OCI-LY1 (cell line): ENCODE data around the gene ALG9.
"Not testable (repeated sequence)": the region's sequence is repeated elsewhere in the genome, so short reads cannot be mapped to it uniquely, and the experiment has no call there.

Experiments
- H2AFZ ChIP-seq: fragments of 200-600 bp; sonication (generic), shearing (Covaris generic); 2 replicates; pipeline ENCODE4 v1.6.0; 2014; ENCODE audit warnings: antibody characterized with exemption, mild to moderate bottlenecking, low read length
- H3F3A ChIP-seq: fragments of 200-600 bp; sonication (generic), shearing (Covaris generic); 2 replicates; pipeline ENCODE4 v1.6.0; 2014; ENCODE audit warnings: mild to moderate bottlenecking, antibody characterized with exemption, low read length, moderate library complexity; ENCODE audit not compliant: insufficient read depth
- H3K27ac ChIP-seq: fragments of 200-600 bp; sonication (generic); 2 replicates; pipeline ENCODE4 v1.5.1; 2014; ENCODE audit warnings: low read length, mixed run types, mild to moderate bottlenecking, low read depth; ENCODE audit not compliant: poor library complexity, severe bottlenecking
- H3K27me3 ChIP-seq: fragments of 200-600 bp; sonication (generic); 2 replicates; pipeline ENCODE4 v1.6.0; 2014; ENCODE audit warnings: antibody characterized with exemption, mild to moderate bottlenecking, low read length, moderate library complexity; ENCODE audit not compliant: insufficient read depth
- H3K36me3 ChIP-seq: fragments of 200-600 bp; sonication (generic); 2 replicates; pipeline ENCODE4 v1.6.1; 2014; ENCODE audit warnings: mild to moderate bottlenecking, antibody characterized with exemption, low read length, moderate library complexity, mixed read lengths; ENCODE audit not compliant: insufficient read depth
- H3K4me1 ChIP-seq: fragments of 200-600 bp; sonication (generic); 2 replicates; pipeline ENCODE4 v1.5.1; 2014; ENCODE audit warnings: mild to moderate bottlenecking, low read length, moderate library complexity; ENCODE audit not compliant: insufficient read depth, severe bottlenecking
- H3K4me2 ChIP-seq: fragments of 200-600 bp; sonication (generic), shearing (Covaris generic); 2 replicates; pipeline ENCODE4 v1.6.1; 2014; ENCODE audit warnings: low read length
- H3K4me3 ChIP-seq: fragments of 200-600 bp; sonication (generic); 2 replicates; pipeline ENCODE4 v1.5.1; 2014; ENCODE audit warnings: low read length, low read depth, mild to moderate bottlenecking, mixed read lengths; ENCODE audit not compliant: poor library complexity, severe bottlenecking
- H3K79me2 ChIP-seq: fragments of 200-600 bp; shearing (Covaris generic); 2 replicates; pipeline ENCODE4 v1.6.1; 2016; ENCODE audit warnings: mixed run types, low read length, mixed read lengths; ENCODE audit not compliant: insufficient read depth
- H3K9ac ChIP-seq: fragments of 200-600 bp; sonication (generic), shearing (Covaris generic); 2 replicates; pipeline ENCODE4 v1.6.1; 2014; ENCODE audit warnings: mild to moderate bottlenecking, low read length, mixed read lengths
- H3K9me2 ChIP-seq: fragments of 200-600 bp; sonication (generic), shearing (Covaris generic); 2 replicates; pipeline ENCODE4 v1.6.1; 2014; ENCODE audit warnings: low read depth, mild to moderate bottlenecking, low read length, mixed read lengths
- H3K9me3 ChIP-seq: fragments of 200-600 bp; shearing (Covaris generic); 2 replicates; pipeline ENCODE4 v1.6.1; 2014; ENCODE audit warnings: low read length, mixed read lengths
- H4K20me1 ChIP-seq: fragments of 200-600 bp; sonication (generic), shearing (Covaris generic); 2 replicates; pipeline ENCODE4 v1.6.0; 2016; ENCODE audit warnings: mild to moderate bottlenecking, low read length; ENCODE audit not compliant: insufficient read depth
- EZH2 ChIP-seq: fragments of 200-600 bp; sonication (generic), shearing (Covaris generic); IDR thresholded peaks from 2 replicates; pipeline ENCODE4 v1.8.0; 2017; ENCODE audit warnings: borderline replicate concordance, mixed run types, mild to moderate bottlenecking, antibody characterized with exemption, low read length, moderate library complexity, mixed read lengths
- TF ChIP-seq, protein P1 (sequence below): fragments of 200-600 bp; sonication (generic), shearing (Covaris generic); IDR thresholded peaks from 2 replicates; pipeline ENCODE4 v1.5.1; 2017; ENCODE audit warnings: mild to moderate bottlenecking, antibody characterized with exemption, low read length, moderate library complexity, mixed read lengths

The ALG9 gene

DNA sequence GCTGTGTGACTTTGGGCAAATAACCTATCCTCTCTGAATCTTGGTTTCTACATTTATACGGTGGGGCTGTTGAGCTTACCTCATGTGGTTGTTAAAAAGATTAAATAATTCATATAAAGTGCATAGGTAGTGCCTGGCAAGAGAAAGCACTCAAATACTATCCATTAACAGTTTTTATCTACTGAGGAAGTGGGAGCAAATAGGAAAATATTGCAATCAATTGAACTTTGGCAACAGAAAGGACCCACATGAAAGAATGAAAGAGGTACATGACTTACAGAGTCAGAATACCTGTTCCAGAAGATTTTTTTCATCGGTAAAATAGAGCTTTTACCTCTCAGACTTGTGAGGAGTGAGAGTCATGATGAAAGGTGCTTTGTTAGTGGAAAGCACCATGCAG, 98.8 kb downstream of the ALG9 start:
- Histone ChIP-seq H3K4me3 (no peak overlapping the region), H3K4me2 (no peak overlapping the region), H3K27me3 (no peaks in the 10 kb centered on the region), H2AFZ (no peak overlapping the region), H4K20me1 (no peaks in the 10 kb centered on the region), H3K9me3 (no peaks in the 10 kb centered on the region), H3K9ac (no peak overlapping the region), H3K27ac (no peak overlapping the region), H3F3A (no peaks in the 10 kb centered on the region), H3K9me2 (no peaks in the 10 kb centered on the region), H3K4me1 (peaks cover 15% of the 10 kb centered on the region), H3K36me3 (no peaks in the 10 kb centered on the region), H3K79me2 (no peaks in the 10 kb centered on the region)
- no peak for TF ChIP-seq EZH2
- TF ChIP-seq, protein P1, sequence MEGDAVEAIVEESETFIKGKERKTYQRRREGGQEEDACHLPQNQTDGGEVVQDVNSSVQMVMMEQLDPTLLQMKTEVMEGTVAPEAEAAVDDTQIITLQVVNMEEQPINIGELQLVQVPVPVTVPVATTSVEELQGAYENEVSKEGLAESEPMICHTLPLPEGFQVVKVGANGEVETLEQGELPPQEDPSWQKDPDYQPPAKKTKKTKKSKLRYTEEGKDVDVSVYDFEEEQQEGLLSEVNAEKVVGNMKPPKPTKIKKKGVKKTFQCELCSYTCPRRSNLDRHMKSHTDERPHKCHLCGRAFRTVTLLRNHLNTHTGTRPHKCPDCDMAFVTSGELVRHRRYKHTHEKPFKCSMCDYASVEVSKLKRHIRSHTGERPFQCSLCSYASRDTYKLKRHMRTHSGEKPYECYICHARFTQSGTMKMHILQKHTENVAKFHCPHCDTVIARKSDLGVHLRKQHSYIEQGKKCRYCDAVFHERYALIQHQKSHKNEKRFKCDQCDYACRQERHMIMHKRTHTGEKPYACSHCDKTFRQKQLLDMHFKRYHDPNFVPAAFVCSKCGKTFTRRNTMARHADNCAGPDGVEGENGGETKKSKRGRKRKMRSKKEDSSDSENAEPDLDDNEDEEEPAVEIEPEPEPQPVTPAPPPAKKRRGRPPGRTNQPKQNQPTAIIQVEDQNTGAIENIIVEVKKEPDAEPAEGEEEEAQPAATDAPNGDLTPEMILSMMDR: no peak

GRCh38 chr11:111771205-111771604, 100.2 kb downstream of the ALG9 start:
- not testable (repeated sequence) for H3K4me2 ChIP-seq, H3K9ac ChIP-seq, H3K4me3 ChIP-seq, H3K9me2 ChIP-seq, H3K9me3 ChIP-seq, H3K79me2 ChIP-seq, H3K27me3 ChIP-seq, H3F3A ChIP-seq, H2AFZ ChIP-seq, H3K27ac ChIP-seq, H4K20me1 ChIP-seq, H3K36me3 ChIP-seq
- peaks cover 12% of the 10 kb centered on the region for H3K4me1 ChIP-seq

DNA sequence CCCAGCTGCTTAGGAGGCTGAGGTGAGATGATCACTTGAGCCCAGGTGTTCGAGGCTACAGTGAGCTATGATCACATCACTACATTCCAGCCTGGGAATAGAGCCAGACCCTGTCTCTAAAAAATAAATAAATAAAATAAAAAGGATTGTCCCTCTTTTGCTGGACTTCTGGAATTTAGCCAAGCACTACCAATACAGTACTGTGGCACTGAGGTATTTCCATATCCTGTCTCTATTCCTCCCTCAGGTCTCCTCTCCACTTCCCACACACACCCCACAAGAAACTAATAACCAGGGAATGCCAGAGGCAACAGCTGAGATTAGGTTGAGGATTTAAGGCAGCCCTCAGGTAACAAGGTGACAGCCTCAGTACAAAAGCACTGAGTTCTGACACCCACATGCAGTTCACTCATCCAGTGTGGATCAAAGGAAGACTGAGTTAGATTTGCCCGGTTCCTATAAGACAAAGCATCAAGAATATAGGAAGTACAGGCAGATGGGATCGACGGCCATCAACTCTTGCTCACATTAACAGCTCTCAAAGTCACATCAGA, 100.7 kb downstream of the ALG9 start:
- Histone ChIP-seq H3K79me2 (peaks cover under 1% of the 10 kb centered on the region; the same call in 1 of the 2 replicates), H4K20me1 (no peaks in the 10 kb centered on the region), H3K4me3 (no peak overlapping the region), H3K4me2 (no peak overlapping the region), H3F3A (no peaks in the 10 kb centered on the region), H3K9ac (no peak overlapping the region), H3K9me2 (no peaks in the 10 kb centered on the region), H2AFZ (no peak overlapping the region), H3K27ac (no peak overlapping the region), H3K27me3 (no peaks in the 10 kb centered on the region), H3K4me1 (peaks cover 10% of the 10 kb centered on the region), H3K36me3 (no peaks in the 10 kb centered on the region), H3K9me3 (no peaks in the 10 kb centered on the region)
- TF ChIP-seq EZH2: no peak
- TF ChIP-seq, protein P1: no peak

- peak overlapping the region; percentile 14 for H3K27ac ChIP-seq
These were observed 104.6 kb downstream of the ALG9 start for GRCh38 chr11:111766834-111767142.

More at GRCh38 chr11:111766834-111767142, 104.6 kb downstream of the ALG9 start:
- TF ChIP-seq, protein P1: no peak
- no peaks in the 10 kb centered on the region for H3K27me3 ChIP-seq
- no peaks in the 10 kb centered on the region for H3K9me2 ChIP-seq
- H3K4me1 ChIP-seq: peaks cover 26% of the 10 kb centered on the region
- no peaks in the 10 kb centered on the region for H4K20me1 ChIP-seq
- H3F3A ChIP-seq: no peaks in the 10 kb centered on the region
- peak overlapping the region; percentile 74 for H3K4me3 ChIP-seq
- peak overlapping the region; percentile 87 for H3K4me2 ChIP-seq
- peak overlapping the region; percentile 74 for H3K9ac ChIP-seq
- H2AFZ ChIP-seq: peak overlapping the region; percentile 83
- no peaks in the 10 kb centered on the region for H3K9me3 ChIP-seq
- peaks cover 10% of the 10 kb centered on the region for H3K79me2 ChIP-seq
- peaks cover 29% of the 10 kb centered on the region for H3K36me3 ChIP-seq
